NCI-H1417 (cell line): Measurements from ENCODE around the gene GNGT2.
A peak's percentile ranks its signal among the peaks of the same experiment; 100 is the strongest.

Experiments
- DNase-seq, 3 experiments: peaks; one replicate each; lab custom pipeline; 2025; lab: John Stamatoyannopoulos, UW

GNGT2 gene

DNA sequence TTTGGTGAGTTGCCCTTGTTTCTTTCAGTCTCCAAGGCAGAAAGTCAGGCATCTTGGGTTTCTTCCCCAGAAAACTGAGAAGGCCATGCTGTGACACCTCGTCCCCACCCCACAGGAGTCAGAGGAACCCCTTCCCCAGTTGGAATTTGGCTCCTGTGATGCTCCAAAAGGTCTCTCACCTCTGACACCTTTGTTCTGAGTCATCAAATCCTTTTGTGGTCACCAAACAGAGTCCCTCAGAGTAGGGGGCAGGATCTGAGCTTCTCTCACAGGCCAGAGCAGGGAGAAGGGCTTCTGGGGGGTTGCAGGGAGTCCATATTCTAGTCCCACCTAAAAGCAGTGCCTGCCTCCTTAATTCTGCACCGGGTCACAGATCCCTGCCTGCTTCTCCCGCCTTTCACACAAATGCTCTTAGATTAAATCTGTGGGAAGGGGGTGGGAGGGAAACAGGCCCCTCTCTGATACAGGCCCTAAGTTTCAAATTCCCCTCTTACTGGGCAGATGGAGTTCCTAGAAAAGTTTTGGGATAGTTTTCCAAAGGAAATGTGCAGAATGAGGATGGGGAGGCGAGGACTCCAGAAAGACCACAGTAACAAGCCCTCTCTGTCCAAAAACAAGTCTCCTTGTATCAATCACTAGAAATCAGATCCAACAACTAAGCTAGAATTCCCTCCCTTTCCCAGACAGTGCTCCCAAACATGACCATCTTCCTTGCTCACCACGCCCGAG is 18.9 kb upstream of the GNGT2 start:
- DNase-seq = no peak

DNA sequence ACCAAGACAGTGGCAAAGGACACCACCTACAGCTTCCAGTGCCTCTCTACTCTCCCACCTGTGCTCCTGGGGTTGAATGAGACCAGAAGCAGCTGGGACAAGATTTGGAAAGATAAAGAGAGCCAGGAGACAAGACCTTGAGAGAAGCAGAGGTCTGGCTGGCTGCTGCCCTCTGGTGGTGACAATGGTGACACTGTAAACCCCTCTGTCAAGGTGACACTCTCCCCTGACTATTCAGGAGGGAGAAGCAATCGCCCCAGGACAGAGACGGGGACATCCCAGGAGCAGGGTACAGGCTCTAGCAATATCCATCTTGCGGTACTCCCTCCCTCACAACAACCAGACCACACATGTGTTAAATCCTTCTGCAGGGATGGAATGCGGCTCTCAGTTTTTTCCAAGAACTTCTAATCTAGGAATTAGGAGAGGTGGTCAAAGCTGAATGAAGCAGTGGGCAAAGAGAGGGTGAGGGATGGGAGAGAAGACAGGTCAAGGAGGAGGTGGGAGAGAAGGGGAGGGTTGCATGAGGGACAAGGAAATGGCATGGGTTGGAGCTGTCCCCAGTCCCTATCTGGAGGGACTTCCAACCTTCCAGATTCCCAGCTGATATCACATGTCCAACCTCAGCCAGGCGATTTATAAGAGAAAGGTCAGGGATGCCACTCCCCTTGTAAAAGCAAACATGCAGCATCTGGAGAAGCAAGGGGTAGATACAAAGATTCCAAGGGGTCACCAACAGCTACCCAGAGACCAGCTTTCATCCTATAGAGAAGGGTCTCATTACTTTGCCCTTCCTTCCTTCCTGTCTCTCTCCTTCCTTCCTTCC is 17.3 kb upstream of the GNGT2 start:
- peak; percentile 50 to 75 (median 65) for DNase-seq

DNA sequence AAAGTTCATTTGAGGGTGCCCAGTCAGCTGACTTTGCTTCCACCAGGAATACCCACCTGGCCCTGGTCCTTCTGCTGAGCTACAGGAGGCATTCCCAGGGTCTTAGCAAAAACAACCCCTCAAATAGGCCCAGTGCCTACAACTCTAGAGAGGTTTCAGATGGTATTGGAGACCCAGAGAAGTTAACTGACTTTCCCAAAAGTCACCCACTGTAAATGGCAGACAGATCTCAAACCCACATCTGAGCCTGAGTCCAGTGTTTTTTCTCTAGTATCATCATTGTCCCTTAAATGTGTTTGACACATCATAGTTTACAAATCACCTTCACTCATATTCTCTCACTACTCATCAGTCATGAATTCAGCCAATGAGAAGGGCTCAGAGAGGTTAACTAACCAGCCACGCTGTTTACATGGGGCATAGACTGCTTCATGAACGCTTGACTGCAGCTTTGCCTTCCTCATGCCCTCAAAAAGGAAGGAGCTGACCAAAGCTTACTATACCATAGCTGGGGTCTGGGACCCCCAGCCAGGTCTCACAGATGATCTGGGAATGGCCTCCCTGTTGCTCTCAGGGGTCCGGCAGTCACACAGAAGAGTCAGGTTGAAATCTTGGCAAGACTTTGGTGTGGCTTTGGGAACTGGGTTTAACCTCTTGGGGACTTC is 16.5 kb upstream of the GNGT2 start:
- DNase-seq = no peak

DNA sequence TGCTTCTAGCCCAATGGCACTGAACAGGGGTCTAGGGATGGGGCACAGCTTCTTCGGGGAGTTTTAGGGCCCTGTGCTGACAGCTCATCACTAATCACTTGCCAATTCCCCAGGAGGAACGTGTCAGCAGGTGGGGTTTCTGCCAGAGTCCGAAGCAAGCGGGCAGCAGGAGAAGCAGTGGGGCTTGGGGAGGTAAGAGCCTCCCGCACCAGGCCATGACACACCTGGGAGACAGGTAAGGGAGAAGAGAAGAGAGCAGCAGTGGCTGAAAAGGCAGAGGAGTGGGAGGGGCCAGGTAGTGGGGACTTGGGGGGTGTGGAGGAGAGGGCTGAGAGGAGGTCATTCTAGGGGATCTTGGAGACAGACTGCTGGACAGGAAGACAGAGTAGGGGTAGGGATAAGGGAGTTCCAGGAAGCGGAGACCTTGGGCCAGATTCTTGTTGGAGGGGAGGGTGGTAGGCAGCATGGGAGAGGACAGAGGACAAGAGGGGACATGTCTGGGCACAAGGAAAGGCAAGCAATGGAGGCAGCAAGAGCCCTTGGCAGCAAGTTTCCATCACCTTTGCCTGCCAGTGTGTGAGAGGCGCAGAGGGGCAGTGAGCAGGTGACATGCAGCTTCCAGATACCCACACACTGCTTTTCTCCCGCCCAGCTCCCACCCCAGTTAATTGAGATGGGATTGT is 15.3 kb upstream of the GNGT2 start:
- no peak for DNase-seq

DNA sequence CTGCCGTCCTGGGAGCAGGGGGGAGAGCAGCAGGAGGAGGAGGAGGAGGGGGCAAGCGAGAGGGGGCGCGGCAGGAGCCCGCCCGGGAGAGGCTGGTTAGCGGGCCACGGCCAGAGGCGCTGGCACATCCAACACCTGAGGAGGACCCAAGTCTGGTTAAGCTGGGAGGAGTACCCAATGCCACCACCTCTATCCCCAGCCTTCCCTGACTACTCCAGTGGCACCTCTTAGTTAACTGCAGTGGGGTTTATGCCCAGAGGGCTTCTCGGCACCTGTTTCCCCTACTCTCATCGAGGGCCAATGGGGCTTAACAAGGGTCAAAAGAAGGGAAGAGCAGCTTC is 14.6 kb upstream of the GNGT2 start:
- DNase-seq = no peak

DNA sequence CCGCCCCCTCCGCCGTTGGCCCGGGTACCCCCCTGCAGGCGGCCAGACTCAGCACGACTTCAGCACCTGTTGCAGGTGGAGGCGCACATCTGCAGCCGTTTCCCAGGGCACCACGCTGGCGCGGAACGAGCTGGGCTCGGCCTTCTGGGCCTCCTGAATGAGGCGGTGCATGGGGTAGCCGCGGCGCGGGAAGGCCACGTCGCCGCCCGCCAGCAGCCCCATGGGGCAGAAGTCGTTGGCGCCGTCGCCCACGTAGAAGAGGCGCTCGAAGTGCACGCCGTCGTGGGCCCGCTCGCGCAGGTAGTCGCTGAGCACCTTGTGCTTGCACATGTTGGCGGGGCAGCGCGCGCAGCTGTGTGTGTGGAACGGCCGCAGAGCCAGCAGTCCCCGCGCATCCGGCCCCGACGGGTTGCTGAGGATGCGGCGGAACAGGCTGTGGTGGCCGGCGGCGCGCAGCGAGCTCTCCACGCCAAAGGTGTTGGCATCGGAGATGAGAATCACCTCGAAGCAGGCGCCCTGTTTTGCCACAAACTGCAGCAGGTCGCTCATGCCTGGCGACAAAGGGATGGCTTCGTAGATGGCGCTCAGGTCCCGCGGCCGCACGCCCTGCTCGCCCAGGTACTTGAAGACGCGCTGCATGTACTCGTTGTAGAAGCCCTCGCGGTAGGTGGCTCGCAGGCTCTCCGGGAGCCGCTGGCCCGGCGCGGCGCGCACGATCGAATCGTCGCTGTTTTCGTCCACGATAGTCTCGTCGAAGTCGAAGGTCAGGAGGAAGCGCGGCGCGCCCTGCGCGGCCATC is 14.0 kb upstream of the GNGT2 start:
- peak; percentile 66 to 91 (median 89) for DNase-seq

DNA sequence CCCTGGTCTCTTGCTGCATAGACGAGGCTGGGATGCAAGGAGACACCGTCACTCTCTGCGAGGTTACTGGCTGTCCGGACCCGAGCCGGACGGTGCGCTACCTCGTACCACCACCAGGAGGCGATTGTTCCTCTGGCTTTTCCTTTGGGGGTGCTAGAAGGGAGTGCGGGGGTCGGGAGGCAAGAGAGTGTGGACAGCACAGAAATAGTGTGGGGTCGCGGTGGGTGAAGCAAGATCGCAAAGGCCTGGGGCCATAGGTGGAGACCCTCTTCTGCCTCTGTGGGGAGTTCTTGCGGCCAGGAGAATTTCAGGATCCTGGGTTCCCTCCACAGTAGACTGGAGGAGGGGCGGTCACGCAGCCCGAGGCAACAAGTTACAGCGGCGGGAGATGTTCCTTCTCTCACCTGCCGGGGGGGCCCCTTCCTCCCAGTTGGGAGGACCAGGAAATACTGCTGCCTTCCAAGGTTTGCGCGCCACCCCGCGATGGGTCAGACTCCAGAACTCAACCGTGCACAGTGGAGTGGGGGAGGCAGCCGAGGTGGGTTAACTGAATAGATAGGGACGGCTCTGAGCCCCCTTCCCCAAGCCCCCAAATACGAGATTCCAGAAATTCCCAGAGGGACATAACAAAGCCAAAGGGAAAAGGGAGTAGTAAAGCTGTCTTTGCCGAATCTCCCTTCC is 13.3 kb upstream of the GNGT2 start:
- peak; percentile 47 to 87 (median 85) for DNase-seq

DNA sequence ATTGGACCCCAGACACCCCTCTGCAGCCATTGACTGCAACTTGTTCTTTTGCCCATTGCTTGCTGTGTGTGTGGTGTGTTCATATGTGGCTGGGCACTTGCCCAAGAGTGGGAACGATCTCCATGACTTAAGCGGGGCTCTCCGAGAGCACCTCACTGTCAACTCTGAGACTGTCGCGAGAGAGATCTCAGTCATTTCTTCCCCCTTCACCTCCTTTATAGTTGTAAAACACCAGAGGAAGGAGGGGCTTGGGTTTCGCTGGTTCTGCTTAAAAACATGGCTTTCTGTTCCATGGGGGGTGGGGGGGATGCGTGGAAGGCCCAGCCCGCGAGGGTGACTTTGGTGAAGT is 12.8 kb upstream of the GNGT2 start:
- DNase-seq = no peak

DNA sequence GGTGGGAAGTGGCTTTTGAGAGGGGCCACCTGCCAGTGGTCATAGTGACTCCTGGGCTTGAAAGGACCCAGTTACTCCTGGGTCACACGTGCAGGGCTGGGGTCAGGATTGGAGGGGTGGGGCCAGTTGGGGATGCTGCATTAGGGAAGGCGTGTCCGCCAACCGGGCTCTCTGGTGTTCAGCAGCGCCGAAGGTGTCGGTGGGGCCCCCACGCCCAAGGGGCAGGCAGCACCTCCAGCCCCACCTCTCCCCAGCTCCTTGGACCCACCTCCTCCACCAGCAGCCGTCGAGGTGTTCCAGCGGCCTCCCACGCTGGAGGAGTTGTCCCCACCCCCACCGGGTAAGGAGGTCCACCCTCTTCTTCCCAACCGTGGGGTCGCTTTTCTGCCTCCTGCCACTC is 9.6 kb upstream of the GNGT2 start:
- no peak for DNase-seq

DNA sequence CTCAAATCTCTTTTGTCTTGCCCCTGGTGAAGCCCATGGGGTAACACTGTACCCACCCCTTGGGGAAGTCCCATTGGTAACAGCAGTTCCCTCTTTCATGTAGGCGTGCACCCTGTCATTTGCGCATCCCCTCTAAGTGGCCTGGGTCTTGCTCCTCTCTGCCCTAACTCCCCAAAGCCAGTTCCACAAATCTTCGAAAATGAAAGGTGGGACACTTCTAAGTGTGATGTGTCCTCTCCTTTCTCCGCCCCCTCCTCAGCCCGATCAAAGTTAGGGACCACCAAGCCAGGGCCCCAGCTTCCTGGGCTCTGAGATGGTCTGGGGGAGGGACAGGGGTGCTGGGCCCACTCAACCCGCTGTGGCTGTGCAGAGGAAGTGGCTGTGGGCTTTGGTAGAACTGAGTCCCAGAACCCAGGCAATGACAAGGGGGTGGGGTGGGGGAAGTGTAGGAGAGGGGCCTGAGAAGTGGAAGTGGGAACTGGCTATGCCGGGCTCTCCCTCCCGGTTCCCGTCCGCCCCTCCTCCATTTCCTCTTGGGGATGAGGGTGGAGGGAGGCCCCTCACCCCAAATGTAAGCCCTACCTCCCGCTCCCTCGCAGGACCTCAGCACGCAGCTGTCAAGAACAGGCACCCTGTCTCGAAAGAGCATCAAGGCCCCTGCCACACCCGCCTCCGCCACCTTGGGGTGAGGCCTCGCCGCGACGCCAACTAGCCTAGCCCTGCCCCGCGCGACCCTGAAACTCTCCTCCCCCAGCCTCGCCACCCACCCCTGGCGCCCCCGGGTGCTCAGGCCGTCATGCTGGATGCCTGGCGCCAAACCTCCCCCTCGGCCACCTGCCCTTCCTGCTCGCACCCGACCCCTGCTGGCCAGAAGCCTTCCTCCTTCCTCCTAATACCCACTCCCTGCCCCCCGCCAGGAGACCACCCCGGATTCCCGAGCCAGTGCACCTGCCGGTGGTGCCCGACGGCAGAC is 8.9 kb upstream of the GNGT2 start:
- no peak for DNase-seq

DNA sequence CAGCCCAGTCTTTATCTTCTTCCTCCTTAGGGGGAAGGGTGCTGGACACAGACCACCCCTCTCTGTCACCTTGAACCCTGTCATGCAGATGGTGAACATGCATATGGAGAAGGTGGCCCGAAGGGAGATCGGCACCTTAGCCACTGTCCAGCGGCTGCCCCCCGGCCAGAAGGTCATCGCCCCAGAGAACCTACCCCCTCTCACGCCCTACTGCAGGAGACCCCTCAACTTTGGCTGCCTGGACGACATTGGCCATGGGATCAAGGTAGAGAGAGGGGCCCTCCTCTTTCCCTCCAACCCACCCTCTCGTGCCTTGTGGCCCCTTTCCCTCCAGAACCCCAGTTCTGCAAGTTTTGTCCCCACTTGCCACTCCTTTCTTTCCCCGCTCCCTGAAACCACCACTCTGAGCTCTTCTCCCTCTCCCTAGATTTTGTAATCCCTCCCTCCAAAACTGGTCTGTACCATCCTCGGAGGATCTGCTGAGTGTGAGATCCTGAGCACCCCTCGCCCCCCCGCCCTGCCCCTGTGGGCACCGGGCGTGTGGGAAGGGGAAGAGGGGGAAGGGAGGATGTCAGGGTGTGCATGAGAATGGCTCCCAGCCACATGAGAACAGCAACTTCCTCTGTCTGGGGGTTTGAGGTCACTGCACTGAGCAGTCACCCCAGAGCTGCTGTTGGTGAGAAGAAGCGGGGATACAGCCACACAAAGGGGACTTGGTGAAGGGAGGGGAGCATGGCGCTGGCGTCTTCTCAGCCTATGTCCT is 7.5 kb upstream of the GNGT2 start:
- DNase-seq = no peak

DNA sequence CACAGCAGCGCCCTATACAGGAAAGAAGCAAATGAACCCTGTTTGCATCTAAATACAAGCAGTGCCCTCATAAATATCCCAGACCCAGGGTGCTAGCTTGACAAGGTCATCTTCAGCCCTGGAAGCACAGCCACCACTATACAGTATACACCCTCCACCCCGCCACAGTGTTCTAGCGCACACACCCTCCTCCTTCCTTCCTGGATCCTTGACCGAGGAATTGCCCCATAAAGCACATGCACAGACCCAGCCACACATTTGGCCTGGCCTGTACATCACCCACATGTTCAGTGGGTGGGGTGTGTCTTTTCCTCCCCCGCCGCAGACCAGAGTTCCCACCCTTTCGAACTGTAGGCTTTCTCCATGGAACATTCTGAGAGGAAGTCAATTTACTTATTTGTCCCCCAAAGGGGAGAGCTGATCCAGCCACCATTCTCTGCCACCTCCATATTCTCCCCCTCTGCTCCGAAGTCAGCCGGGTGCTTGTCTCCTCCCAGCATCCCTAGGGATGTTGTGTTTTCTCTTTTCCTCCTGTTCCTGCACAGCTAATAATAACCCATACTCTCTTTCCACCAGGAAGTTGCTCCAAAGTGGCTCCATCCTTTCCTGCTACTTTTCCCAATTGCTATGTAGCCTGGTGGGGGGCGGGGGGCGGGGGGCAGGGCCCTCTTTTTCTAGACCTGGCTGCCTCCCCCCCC is 6.7 kb upstream of the GNGT2 start:
- DNase-seq = no peak

DNA sequence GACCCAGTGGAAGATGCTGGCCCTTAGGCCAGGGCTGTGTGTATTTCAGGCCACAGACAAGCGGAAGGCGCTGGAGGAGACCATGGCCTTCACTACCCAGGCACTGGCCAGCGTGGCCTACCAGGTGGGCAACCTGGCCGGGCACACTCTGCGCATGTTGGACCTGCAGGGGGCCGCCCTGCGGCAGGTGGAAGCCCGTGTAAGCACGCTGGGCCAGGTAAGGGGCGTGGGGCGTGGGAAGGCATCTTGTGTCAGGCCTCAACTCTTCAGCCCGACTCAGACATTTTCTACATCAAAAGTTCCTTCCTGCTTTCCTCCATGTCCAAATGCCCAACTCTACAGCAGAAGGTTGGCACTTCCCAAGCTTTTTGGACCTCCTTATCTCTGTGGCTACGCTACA is 6.1 kb upstream of the GNGT2 start:
- DNase-seq = no peak

DNA sequence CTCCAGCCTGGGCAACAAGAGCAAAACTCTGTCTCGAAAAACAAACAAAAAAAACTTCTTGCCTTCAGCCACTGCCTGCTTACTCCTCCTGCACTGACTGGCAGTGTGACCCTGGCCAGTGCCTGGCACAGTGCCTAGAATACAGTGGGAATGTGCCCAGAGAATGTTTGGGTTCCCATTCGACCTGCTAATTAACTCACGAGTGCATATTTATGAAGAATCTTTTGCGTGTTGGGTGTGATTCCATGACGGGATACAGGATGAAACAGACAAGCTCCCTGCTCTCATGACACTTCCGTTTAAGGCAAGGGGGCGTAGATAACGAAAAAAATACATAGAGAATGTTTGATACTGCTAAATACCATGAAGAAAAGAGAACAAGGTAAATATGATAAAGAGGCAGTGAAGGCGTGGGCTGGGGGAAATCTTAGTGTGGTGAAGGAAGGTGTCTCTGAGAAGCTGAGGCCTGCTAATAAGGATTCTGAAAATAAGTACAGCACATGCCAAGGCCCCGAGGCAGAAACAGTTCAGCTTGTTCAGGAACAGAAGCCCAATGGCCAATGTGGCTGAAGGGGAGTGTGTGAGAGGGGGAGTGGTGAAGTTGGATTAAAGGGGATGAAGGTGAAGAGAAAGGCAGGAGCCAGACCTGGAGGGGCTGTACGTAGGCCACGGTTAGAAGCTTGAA is 4.4 kb upstream of the GNGT2 start:
- no peak for DNase-seq

DNA sequence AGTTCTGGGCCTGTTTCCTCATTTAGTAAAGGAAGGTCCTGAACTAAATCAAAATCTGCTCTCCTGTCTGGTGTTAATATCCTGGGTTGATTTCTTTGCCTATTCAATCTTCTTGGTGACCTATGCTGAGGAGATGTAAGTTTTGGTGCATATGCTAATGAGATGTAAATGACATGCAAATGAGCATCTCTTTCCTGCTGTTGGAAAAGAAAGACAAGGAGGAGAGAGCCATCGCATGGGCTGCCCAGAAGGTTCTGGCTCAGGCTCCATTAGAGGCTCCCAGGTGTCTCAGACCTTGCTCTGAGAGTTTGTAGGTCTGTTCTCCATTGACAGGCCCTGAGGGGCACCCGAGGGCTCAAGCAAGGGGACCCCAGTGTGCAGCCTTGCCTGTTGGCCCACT is 3.5 kb upstream of the GNGT2 start:
- DNase-seq = no peak

DNA sequence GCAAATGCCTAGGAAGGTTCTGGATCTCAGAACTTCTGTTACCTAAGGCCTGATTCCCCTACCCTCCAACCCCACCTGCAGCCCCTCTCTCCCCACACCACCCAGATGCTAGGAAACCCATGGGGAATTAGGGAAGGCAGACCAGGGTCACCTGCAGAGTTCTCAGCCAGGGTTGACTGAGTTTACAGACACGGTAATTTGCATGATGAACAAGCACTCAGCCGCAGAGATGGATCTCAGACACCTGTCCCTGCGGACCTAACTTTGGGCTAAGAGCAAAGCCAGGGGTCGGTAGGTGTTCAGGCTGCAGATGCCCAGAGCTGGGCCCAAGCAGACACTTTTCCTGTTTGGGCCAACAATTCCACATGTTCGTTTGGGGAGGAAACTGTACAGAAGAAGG is 3.0 kb upstream of the GNGT2 start:
- peak in 1 of 3 experiments; percentile 24 for DNase-seq

DNA sequence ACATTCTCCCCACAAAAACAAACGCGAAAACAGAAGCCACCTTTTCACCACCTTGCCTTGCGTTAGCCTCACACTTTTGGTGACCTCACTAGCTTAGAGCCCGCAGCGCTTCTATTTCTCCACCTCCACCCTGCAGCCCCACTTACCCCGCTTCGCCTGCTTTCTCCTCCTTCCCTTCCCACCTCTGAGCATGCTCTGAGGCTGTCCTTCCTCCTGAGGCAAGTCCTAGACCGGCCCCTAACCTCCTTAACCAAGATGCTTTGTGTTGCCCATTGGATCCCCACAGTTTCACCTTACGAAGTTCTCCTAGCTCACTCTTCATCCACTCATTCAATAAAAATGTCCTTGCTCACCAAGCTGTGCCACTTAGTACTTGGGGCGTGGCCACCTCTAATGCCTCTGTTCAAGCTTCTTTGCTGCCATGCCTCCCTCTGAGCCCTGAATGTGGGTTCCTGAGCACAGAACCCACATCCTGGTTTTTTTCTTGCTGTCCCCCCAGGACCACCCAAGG is 1.3 kb downstream of the GNGT2 start:
- DNase-seq = no peak

DNA sequence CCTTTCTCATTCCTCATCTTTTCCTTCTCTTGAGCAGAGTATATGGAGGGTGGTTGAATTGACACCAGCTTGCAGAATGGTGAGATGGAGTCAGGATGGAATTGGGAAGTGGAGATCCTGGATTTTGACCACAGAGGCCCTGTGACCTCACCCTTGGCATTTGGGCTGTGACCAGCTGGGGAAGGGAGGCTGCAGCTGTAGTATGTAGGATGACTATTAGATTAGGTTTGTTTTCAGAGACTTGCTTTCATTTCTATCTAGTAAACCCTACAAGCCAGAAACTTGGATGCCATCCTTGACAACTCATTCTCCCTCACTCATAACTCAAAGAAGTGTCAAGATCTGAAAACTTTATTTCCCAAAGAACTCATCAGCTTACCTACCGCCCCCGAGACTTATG is 5.9 kb downstream of the GNGT2 start:
- no peak for DNase-seq
